Endothelial cell of umbilical vein (primary cell): ENCODE measurements around the gene PRPF40B.

Source experiments
- FOS ChIP-seq: IDR thresholded peaks from 2 replicates; pipeline ENCODE4 v1.6.1; 2011; ENCODE audit warnings: mild to moderate bottlenecking, low read length, moderate library complexity, borderline replicate concordance; ENCODE audit not compliant: insufficient read depth
- GATA2 ChIP-seq: IDR thresholded peaks from 2 replicates; pipeline ENCODE4 v1.7.0; 2011; ENCODE audit warnings: low read depth, mild to moderate bottlenecking, moderate library complexity, mixed read lengths, low read length; ENCODE audit not compliant: insufficient read length, insufficient read depth
- JUN ChIP-seq: IDR thresholded peaks from 2 replicates; pipeline ENCODE4 v1.6.1; 2011; ENCODE audit warnings: borderline replicate concordance, low read depth; ENCODE audit not compliant: insufficient read length, insufficient read depth
- MYC ChIP-seq: IDR thresholded peaks from one replicate; pipeline ENCODE4 v1.6.1; 2011; ENCODE audit warnings: mild to moderate bottlenecking, low read depth, low read length
- POLR2A ChIP-seq: IDR thresholded peaks from 2 replicates; pipeline ENCODE4 v1.6.1; 2012; ENCODE audit warnings: low read depth, mild to moderate bottlenecking, control low read depth, low read length
- POLR2AphosphoS5 ChIP-seq: IDR thresholded peaks from 2 replicates; pipeline ENCODE4 v1.6.1; 2012; ENCODE audit warnings: low read depth, mild to moderate bottlenecking, control low read depth, low read length, moderate library complexity; ENCODE audit not compliant: insufficient read depth
- TF ChIP-seq, protein P1 (sequence below), 2 donors: IDR thresholded peaks; 1 replicate in 1 of 2; 2 replicates in 1 of 2; pipeline ENCODE4 v1.5.1; 2011; ENCODE audit warnings: low read length in 2 of 2, mild to moderate bottlenecking in 2 of 2, moderate library complexity in 2 of 2, control low read depth in 1 of 2, inconsistent platforms in 1 of 2, low read depth in 1 of 2; ENCODE audit not compliant: insufficient read depth in 1 of 2; ENCODE audit errors: extremely low read depth in 1 of 2
- TF ChIP-seq, protein P2 (sequence below): IDR thresholded peaks from 2 replicates; pipeline ENCODE4 v1.6.1; 2011; ENCODE audit not compliant: insufficient read depth, insufficient read length

GRCh38 chr12:49633703-49634345, 10.5 kb downstream of the PRPF40B start:
- TF ChIP-seq, protein P1, sequence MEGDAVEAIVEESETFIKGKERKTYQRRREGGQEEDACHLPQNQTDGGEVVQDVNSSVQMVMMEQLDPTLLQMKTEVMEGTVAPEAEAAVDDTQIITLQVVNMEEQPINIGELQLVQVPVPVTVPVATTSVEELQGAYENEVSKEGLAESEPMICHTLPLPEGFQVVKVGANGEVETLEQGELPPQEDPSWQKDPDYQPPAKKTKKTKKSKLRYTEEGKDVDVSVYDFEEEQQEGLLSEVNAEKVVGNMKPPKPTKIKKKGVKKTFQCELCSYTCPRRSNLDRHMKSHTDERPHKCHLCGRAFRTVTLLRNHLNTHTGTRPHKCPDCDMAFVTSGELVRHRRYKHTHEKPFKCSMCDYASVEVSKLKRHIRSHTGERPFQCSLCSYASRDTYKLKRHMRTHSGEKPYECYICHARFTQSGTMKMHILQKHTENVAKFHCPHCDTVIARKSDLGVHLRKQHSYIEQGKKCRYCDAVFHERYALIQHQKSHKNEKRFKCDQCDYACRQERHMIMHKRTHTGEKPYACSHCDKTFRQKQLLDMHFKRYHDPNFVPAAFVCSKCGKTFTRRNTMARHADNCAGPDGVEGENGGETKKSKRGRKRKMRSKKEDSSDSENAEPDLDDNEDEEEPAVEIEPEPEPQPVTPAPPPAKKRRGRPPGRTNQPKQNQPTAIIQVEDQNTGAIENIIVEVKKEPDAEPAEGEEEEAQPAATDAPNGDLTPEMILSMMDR (IDR thresholded peaks at IDR 0.05; ENCODE audit: extremely low read depth in 1 of 2, insufficient read depth in 1 of 2, low read depth in 1 of 2, low read length in 2 of 2) = no peak
- TF ChIP-seq MYC (no peak), POLR2A (no peak), GATA2 (no peak), POLR2AphosphoS5 (no peak), FOS (no peak), JUN (no peak)
- TF ChIP-seq, protein P2, sequence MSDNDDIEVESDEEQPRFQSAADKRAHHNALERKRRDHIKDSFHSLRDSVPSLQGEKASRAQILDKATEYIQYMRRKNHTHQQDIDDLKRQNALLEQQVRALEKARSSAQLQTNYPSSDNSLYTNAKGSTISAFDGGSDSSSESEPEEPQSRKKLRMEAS = no peak
